SK-N-SH treated with all-trans-retinoic acid at 6 μM for 48 hours (cell line): ENCODE results near the gene C3orf52.

Experiments used
- ATAC-seq: fragments of 200-7000 bp; cut with Tn5 transposase; 3 replicates; pipeline ENCODE4 v1.9.1; 2020; ENCODE audit warnings: mild to moderate bottlenecking, moderate library complexity
- ARNTL ChIP-seq: fragments of 450-650 bp; formaldehyde crosslinking; IDR thresholded peaks from 2 replicates; pipeline ENCODE4 v1.5.0; 2020; ENCODE audit warnings: low read depth, mild to moderate bottlenecking, moderate library complexity, borderline replicate concordance
- CSDC2 ChIP-seq: fragments of 250-450 bp; sonication (Bioruptor Pico); IDR thresholded peaks from 2 replicates; pipeline ENCODE4 v1.5.0; 2020; ENCODE audit warnings: mild to moderate bottlenecking, moderate library complexity
- ESRRG ChIP-seq: fragments of 250-450 bp; sonication (Bioruptor Pico); IDR thresholded peaks from 2 replicates; pipeline ENCODE4 v1.6.1; 2021; ENCODE audit warnings: mild to moderate bottlenecking
- GLIS3 ChIP-seq: fragments of 250-450 bp; sonication (Bioruptor Pico); IDR thresholded peaks from 2 replicates; pipeline ENCODE4 v1.5.0; 2020; ENCODE audit warnings: mild to moderate bottlenecking, moderate library complexity
- ISL1 ChIP-seq: fragments of 250-450 bp; sonication (Bioruptor Pico); IDR thresholded peaks from 2 replicates; pipeline ENCODE4 v2.1.2; 2022; ENCODE audit warnings: mild to moderate bottlenecking, moderate library complexity
- OSR1 ChIP-seq: fragments of 250-450 bp; sonication (Bioruptor Pico); IDR thresholded peaks from 2 replicates; pipeline ENCODE4 v1.8.0; 2022; ENCODE audit warnings: moderate library complexity, mild to moderate bottlenecking, inconsistent platforms
- PATZ1 ChIP-seq: fragments of 250-450 bp; sonication (Bioruptor Pico); IDR thresholded peaks from 2 replicates; pipeline ENCODE4 v1.8.0; 2020; ENCODE audit warnings: mild to moderate bottlenecking, moderate library complexity, borderline replicate concordance
- PPARA ChIP-seq: fragments of 250-450 bp; sonication (Bioruptor Pico); IDR thresholded peaks from 2 replicates; pipeline ENCODE4 v1.5.0; 2020; ENCODE audit warnings: mild to moderate bottlenecking, borderline replicate concordance
- RARB ChIP-seq: fragments of 250-450 bp; sonication (Bioruptor Pico); IDR thresholded peaks from 2 replicates; pipeline ENCODE4 v1.8.0; 2021; ENCODE audit warnings: mild to moderate bottlenecking, moderate library complexity
- SNAI2 ChIP-seq: fragments of 250-450 bp; sonication (Bioruptor Pico); IDR thresholded peaks from 2 replicates; pipeline ENCODE4 v1.5.0; 2020; ENCODE audit warnings: mild to moderate bottlenecking, moderate library complexity
- TCF4 ChIP-seq: fragments of 250-450 bp; sonication (Bioruptor Pico); IDR thresholded peaks from 2 replicates; pipeline ENCODE4 v1.8.0; 2021; ENCODE audit warnings: mild to moderate bottlenecking, moderate library complexity, borderline replicate concordance
- TOX ChIP-seq: fragments of 250-450 bp; sonication (Bioruptor Pico); IDR thresholded peaks from 2 replicates; pipeline ENCODE4 v1.8.0; 2021; ENCODE audit warnings: mild to moderate bottlenecking, moderate library complexity, borderline replicate concordance
- ZC3H10 ChIP-seq: fragments of 250-450 bp; sonication (Bioruptor Pico); IDR thresholded peaks from 2 replicates; pipeline ENCODE4 v1.5.1; 2021; ENCODE audit warnings: mild to moderate bottlenecking, moderate library complexity
- ZFP30 ChIP-seq: fragments of 450-650 bp; formaldehyde crosslinking; IDR thresholded peaks from 2 replicates; pipeline ENCODE4 v1.5.0; 2022; ENCODE audit warnings: mild to moderate bottlenecking, moderate library complexity
- ZNF70 ChIP-seq: fragments of 450-650 bp; formaldehyde crosslinking; IDR thresholded peaks from 2 replicates; pipeline ENCODE4 v1.5.0; 2020; ENCODE audit warnings: mild to moderate bottlenecking, moderate library complexity
- TF ChIP-seq, protein P1 (sequence below): fragments of 250-450 bp; sonication (Bioruptor Pico); IDR thresholded peaks from 2 replicates; pipeline ENCODE4 v1.5.1; 2021; ENCODE audit warnings: mild to moderate bottlenecking, moderate library complexity
- TF ChIP-seq, protein P2 (sequence below): fragments of 250-450 bp; sonication (Bioruptor Pico); IDR thresholded peaks from 2 replicates; pipeline ENCODE4 v1.5.0; 2020; ENCODE audit warnings: mild to moderate bottlenecking, moderate library complexity
- TF ChIP-seq, protein P3 (sequence below): fragments of 250-450 bp; sonication (Bioruptor Pico); IDR thresholded peaks from 2 replicates; pipeline ENCODE4 v1.8.0; 2021; ENCODE audit warnings: low read depth, mild to moderate bottlenecking, moderate library complexity, borderline replicate concordance
- TF ChIP-seq, protein P4 (sequence below): fragments of 250-450 bp; sonication (Bioruptor Pico); IDR thresholded peaks from 2 replicates; pipeline ENCODE4 v1.5.1; 2020; ENCODE audit warnings: low read depth, mild to moderate bottlenecking, moderate library complexity

Gene C3orf52

DNA sequence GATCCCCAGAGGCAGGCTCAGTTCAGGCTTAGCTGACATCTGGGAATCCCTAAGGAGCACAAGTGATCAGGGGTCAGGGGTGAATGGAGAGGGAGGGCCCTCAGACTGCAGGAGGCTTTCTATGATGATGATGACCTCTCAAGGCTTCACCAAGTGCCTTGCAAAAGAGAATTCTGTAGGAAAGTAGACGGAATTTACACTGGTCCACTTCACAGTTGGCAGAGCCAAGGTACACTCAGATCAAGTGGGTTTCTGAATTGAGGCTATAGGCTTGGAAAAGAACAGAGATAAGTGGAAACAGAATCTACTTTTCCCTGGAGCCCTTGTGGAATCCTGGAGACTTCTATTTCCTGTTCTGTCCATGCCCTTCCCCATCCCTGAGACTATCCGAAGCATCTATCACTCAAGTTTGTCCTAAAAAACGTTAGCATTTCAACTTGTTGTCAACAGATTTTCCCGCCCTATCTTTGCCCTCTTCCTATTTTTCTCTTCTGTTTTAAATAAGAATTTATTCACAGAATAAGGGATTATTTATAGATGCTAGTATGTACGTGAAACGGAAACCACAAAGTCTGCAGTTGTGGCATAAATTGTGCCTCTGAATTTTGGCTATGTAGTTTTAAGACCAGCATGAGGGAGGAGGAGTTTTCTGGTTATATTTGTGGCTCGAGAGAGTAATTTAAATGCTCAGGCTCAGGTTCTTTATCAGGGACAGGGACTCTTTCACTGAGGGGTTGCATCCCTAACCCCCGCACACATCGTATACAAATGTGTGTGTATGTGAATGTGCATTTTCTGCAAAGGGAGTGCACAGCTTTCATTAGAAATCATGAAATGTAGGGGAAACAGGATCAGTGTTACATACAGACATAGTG, 34.0 kb downstream of the C3orf52 start:
- TF ChIP-seq TOX (CRISPR knock-in tag) (no peak), PPARA (CRISPR knock-in tag) (no peak), TCF4 (no peak), RARB (CRISPR knock-in tag) (no peak), ZC3H10 (no peak), ISL1 (CRISPR knock-in tag) (no peak), OSR1 (no peak), ZFP30 (CRISPR knock-in tag) (no peak)
- TF ChIP-seq, protein P1, sequence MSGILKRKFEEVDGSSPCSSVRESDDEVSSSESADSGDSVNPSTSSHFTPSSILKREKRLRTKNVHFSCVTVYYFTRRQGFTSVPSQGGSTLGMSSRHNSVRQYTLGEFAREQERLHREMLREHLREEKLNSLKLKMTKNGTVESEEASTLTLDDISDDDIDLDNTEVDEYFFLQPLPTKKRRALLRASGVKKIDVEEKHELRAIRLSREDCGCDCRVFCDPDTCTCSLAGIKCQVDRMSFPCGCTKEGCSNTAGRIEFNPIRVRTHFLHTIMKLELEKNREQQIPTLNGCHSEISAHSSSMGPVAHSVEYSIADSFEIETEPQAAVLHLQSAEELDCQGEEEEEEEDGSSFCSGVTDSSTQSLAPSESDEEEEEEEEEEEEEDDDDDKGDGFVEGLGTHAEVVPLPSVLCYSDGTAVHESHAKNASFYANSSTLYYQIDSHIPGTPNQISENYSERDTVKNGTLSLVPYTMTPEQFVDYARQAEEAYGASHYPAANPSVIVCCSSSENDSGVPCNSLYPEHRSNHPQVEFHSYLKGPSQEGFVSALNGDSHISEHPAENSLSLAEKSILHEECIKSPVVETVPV (CRISPR knock-in tag) = no peak
- TF ChIP-seq, protein P2, sequence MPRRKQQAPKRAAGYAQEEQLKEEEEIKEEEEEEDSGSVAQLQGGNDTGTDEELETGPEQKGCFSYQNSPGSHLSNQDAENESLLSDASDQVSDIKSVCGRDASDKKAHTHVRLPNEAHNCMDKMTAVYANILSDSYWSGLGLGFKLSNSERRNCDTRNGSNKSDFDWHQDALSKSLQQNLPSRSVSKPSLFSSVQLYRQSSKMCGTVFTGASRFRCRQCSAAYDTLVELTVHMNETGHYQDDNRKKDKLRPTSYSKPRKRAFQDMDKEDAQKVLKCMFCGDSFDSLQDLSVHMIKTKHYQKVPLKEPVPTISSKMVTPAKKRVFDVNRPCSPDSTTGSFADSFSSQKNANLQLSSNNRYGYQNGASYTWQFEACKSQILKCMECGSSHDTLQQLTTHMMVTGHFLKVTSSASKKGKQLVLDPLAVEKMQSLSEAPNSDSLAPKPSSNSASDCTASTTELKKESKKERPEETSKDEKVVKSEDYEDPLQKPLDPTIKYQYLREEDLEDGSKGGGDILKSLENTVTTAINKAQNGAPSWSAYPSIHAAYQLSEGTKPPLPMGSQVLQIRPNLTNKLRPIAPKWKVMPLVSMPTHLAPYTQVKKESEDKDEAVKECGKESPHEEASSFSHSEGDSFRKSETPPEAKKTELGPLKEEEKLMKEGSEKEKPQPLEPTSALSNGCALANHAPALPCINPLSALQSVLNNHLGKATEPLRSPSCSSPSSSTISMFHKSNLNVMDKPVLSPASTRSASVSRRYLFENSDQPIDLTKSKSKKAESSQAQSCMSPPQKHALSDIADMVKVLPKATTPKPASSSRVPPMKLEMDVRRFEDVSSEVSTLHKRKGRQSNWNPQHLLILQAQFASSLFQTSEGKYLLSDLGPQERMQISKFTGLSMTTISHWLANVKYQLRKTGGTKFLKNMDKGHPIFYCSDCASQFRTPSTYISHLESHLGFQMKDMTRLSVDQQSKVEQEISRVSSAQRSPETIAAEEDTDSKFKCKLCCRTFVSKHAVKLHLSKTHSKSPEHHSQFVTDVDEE = no peak
- TF ChIP-seq, protein P3, sequence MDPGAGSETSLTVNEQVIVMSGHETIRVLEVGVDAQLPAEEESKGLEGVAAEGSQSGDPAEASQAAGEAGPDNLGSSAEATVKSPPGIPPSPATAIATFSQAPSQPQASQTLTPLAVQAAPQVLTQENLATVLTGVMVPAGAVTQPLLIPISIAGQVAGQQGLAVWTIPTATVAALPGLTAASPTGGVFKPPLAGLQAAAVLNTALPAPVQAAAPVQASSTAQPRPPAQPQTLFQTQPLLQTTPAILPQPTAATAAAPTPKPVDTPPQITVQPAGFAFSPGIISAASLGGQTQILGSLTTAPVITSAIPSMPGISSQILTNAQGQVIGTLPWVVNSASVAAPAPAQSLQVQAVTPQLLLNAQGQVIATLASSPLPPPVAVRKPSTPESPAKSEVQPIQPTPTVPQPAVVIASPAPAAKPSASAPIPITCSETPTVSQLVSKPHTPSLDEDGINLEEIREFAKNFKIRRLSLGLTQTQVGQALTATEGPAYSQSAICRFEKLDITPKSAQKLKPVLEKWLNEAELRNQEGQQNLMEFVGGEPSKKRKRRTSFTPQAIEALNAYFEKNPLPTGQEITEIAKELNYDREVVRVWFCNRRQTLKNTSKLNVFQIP = no peak
- no peak for ATAC-seq

DNA sequence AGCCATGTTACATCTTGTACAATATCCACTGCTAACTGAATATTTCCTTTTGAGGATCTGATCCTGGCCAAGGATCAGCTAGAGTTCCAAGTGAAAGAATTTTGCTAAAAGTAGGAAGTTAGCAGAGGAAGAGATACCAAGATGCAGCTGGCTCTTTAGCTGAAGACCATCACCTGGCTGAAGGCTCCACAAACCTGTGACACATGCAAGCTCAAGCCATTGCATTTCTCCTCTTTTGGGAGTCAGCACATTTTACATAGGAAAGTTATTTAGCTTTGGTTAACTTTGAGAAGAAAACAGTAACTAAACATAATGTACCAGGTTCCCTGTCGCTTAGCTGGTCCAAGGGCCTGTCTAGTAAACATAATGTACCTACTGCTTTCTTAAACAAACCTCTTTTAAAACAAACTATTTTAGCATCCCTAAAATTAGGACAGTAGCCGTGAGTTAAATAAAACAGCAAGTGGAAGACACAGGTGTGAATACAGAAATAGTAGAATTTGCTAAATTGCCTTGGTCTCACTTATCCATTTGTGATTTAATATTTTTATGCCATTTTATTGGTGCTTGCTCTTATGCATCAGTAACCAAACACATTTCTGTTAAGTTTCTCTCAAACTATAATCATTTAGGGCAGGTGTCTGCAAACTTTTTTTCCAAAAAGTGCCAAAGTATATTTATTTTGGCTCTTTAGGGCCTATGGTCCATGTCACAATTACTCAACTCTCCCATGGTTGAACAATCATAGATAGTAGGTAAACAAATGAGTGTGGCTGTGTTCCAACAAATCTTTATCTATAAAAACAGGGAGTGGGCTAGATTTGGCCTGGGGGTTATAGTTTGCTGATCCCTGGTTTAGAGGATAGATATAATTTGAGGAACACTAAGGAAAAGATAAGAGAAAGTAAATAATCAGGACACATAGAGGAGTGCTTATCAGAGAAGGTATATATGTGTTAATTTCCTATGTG, 35.7 kb downstream of the C3orf52 start:
- ATAC-seq = no peak
- TF ChIP-seq OSR1 = no peak
- no peak for TF ChIP-seq ARNTL (CRISPR knock-in tag)
- no peak for TF ChIP-seq ZNF70
- TF ChIP-seq GLIS3 (CRISPR knock-in tag) = no peak
- no peak for TF ChIP-seq ZFP30 (CRISPR knock-in tag)
- TF ChIP-seq, protein P2 = no peak
- TF ChIP-seq, all 23 proteins: peak for 0

DNA sequence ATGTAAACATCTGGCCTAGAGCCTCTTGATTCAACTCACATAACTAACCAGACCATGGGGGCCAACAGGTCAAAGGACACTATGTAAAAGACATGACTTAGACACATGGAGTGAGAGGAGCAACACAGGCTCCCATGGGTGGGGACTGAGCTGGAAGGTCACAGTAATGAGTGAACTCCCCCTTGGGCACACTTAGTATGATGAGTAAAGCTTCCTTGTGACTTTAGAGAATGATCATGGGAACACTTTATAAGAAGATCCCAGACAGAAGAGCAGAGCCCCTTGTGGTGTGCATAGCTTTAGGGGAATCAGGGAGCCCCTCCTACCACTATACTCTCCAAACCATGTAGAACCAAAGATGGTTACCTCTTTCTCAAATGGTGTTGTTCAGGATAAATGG, 36.7 kb downstream of the C3orf52 start:
- no peak for ATAC-seq
- TF ChIP-seq ESRRG (CRISPR knock-in tag) (no peak), ZNF70 (no peak), TCF4 (no peak), GLIS3 (CRISPR knock-in tag) (no peak), SNAI2 (CRISPR knock-in tag) (no peak), PPARA (CRISPR knock-in tag) (no peak), ZC3H10 (no peak), CSDC2 (CRISPR knock-in tag) (no peak), PATZ1 (CRISPR knock-in tag) (no peak), ISL1 (CRISPR knock-in tag) (no peak), OSR1 (no peak)
- TF ChIP-seq, protein P3 = no peak
- TF ChIP-seq, protein P4, sequence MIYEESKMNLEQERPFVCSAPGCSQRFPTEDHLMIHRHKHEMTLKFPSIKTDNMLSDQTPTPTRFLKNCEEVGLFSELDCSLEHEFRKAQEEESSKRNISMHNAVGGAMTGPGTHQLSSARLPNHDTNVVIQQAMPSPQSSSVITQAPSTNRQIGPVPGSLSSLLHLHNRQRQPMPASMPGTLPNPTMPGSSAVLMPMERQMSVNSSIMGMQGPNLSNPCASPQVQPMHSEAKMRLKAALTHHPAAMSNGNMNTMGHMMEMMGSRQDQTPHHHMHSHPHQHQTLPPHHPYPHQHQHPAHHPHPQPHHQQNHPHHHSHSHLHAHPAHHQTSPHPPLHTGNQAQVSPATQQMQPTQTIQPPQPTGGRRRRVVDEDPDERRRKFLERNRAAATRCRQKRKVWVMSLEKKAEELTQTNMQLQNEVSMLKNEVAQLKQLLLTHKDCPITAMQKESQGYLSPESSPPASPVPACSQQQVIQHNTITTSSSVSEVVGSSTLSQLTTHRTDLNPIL (CRISPR knock-in tag) = no peak
